Activated naive CD8-positive, alpha-beta T cell treated with anti-CD3 and anti-CD28 coated beads for 36 hours (primary cell): ENCODE results near the gene ARNT2. TPM values are rescaled to one million over a fixed set of nuclear protein-coding genes. Genes with fewer than 3 reads are reported as not detected.

Experiments
- DNase-seq: peaks from one replicate; pipeline ENCODE4 v3.0.0; 2021
- H3K27ac Mint-ChIP-seq: one replicate; pipeline ENCODE4 v1.8.0; 2022; ENCODE audit warnings: mild to moderate bottlenecking, moderate library complexity, mixed read lengths
- H3K27me3 Mint-ChIP-seq: one replicate; pipeline ENCODE4 v1.8.0; 2022; ENCODE audit warnings: mild to moderate bottlenecking, mixed read lengths
- H3K36me3 Mint-ChIP-seq: one replicate; pipeline ENCODE4 v1.8.0; 2021; ENCODE audit warnings: mild to moderate bottlenecking, mixed read lengths
- H3K4me1 Mint-ChIP-seq: one replicate; pipeline ENCODE4 v1.8.0; 2021; ENCODE audit warnings: mixed read lengths
- H3K4me3 Mint-ChIP-seq: one replicate; pipeline ENCODE4 v1.8.0; 2022; ENCODE audit warnings: mild to moderate bottlenecking, moderate library complexity, mixed read lengths
- H3K9me3 Mint-ChIP-seq: one replicate; pipeline ENCODE4 v1.8.0; 2022; ENCODE audit warnings: mixed read lengths
- total RNA-seq, 2 experiments: library from RNA; stranded (reverse); gene quantifications; one replicate each; pipeline ENCODE4 v1.2.3, GENCODE V29; 2021

ARNT2 gene
- total RNA-seq, 2 experiments from 2014 or later: not detected

DNA sequence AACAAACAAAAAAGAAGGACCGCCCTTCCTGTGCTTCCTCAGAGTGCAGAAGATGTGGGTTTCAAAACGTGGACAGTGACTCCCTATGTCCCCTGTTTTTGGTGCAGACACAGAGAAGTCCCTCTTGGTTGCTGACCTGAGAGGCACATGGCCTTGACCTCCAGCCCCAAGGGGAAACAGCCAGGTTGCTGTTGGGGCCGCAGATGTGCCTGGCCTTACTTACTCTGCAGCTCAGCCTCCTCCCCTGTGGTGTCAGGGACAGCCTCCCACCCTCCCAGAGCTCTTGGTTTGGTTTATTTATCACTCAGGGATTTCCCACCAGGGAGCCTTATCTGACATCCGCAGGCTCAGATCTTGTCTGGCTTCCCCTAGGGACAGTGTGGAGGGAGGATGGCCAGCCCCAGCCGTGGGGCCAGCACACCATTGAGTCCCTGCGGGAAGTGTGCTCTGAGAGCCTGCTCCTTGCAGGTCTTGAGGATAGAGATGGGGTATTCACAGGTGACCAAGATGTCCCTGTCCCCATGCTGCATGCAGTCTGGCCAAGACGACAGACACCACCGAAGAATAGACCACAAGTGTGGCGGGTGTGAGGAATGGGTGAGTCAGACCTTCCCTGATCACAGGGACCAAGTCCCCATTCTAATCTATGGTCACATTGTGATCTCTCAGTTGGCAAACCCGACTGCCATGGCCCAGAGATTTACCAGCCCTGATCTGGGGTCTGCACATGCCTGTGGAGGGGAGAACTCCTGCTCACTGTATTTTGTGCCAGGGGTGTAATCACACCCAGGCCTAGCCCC is 156.6 kb downstream of the ARNT2 start:
- H3K36me3 Mint-ChIP-seq: no peaks in the 10 kb centered on the region
- H3K9me3 Mint-ChIP-seq: no peaks in the 10 kb centered on the region
- H3K4me1 Mint-ChIP-seq: no peaks in the 10 kb centered on the region
- DNase-seq: no peak
- H3K27ac Mint-ChIP-seq: no peak overlapping the region
- peaks cover 19% of the 10 kb centered on the region for H3K27me3 Mint-ChIP-seq
- no peak overlapping the region for H3K4me3 Mint-ChIP-seq

- Mint-ChIP-seq H3K27me3 (peaks cover 19% of the 10 kb centered on the region), H3K4me1 (no peaks in the 10 kb centered on the region), H3K9me3 (no peaks in the 10 kb centered on the region), H3K27ac (no peak overlapping the region), H3K4me3 (no peak overlapping the region), H3K36me3 (no peaks in the 10 kb centered on the region)
- DNase-seq: no peak
These were observed 157.3 kb downstream of the ARNT2 start for GRCh38 chr15:80561500-80561899.

- Mint-ChIP-seq H3K27me3 (peaks cover 19% of the 10 kb centered on the region), H3K27ac (no peak overlapping the region), H3K4me1 (no peaks in the 10 kb centered on the region), H3K9me3 (no peaks in the 10 kb centered on the region), H3K4me3 (no peak overlapping the region), H3K36me3 (no peaks in the 10 kb centered on the region)
- DNase-seq: no peak
These were observed 157.9 kb downstream of the ARNT2 start for GRCh38 chr15:80562033-80562432.

DNA sequence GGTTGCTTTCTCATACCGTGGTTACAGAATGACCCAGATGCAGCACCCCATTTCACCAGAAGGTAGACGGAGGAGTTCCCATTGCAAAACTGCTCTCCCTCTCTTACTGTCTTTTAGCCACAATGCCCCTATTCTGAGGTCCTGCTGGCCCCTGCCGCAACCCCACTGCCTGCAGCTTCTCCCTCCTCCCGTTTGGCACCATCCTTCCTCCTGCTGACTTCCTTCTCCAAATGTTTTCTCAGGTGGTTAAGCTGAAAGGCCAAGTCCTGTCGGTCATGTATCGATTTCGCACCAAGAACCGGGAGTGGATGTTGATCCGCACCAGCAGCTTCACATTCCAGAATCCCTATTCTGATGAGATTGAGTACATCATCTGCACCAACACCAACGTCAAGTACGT is 158.7 kb downstream of the ARNT2 start:
- Mint-ChIP-seq H3K4me1 (peaks cover 2% of the 10 kb centered on the region), H3K27me3 (peaks cover 18% of the 10 kb centered on the region), H3K27ac (no peak overlapping the region), H3K36me3 (no peaks in the 10 kb centered on the region), H3K9me3 (no peaks in the 10 kb centered on the region), H3K4me3 (no peak overlapping the region)
- DNase-seq: no peak

GRCh38 chr15:80563372-80563997 is 159.3 kb downstream of the ARNT2 start:
- Mint-ChIP-seq H3K4me1 (peaks cover 4% of the 10 kb centered on the region), H3K27ac (no peak overlapping the region), H3K9me3 (no peaks in the 10 kb centered on the region), H3K36me3 (no peaks in the 10 kb centered on the region), H3K4me3 (no peak overlapping the region), H3K27me3 (peaks cover 15% of the 10 kb centered on the region)
- DNase-seq: no peak

GRCh38 chr15:80564056-80564455 is 159.9 kb downstream of the ARNT2 start:
- no peaks in the 10 kb centered on the region for H3K9me3 Mint-ChIP-seq
- no peaks in the 10 kb centered on the region for H3K36me3 Mint-ChIP-seq

GRCh38 chr15:80565398-80565797 is 161.2 kb downstream of the ARNT2 start:
- no peak overlapping the region for H3K4me3 Mint-ChIP-seq
- H3K36me3 Mint-ChIP-seq: no peaks in the 10 kb centered on the region
- no peak overlapping the region for H3K27ac Mint-ChIP-seq
- no peaks in the 10 kb centered on the region for H3K9me3 Mint-ChIP-seq
- H3K27me3 Mint-ChIP-seq: peaks cover 15% of the 10 kb centered on the region
- peaks cover 4% of the 10 kb centered on the region for H3K4me1 Mint-ChIP-seq
- no peak for DNase-seq

More at GRCh38 chr15:80564056-80564455, 159.9 kb downstream of the ARNT2 start:
- H3K4me1 Mint-ChIP-seq: peaks cover 4% of the 10 kb centered on the region
- no peak for DNase-seq
- H3K27me3 Mint-ChIP-seq: peaks cover 15% of the 10 kb centered on the region
- no peak overlapping the region for H3K4me3 Mint-ChIP-seq
- H3K27ac Mint-ChIP-seq: no peak overlapping the region

GRCh38 chr15:80565988-80566387 is 161.8 kb downstream of the ARNT2 start:
- Mint-ChIP-seq H3K9me3 (no peaks in the 10 kb centered on the region), H3K36me3 (no peaks in the 10 kb centered on the region), H3K4me3 (no peak overlapping the region), H3K4me1 (peaks cover 4% of the 10 kb centered on the region), H3K27me3 (peaks cover 12% of the 10 kb centered on the region), H3K27ac (no peak overlapping the region)
- DNase-seq: no peak

DNA sequence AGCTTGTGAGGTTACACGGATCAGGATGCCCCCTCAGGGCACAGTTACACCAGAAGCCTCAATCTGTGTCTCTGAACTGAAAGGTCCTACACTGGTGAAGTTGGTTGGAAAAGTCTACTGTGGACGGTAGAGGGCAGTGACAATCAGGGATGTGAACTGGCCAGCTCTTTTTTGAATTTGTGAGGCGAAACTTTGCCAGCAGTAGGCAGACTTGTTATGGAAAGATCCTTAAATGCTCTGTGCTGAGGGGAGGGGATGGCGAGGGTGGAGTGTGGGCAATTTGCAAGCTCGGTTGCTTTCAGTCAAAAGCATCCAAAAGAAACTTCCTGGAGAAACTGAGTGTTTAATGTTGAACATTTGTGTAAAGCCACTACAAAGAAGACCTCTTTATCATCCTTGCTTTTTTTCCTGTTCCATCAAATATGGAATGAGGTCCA is 163.6 kb downstream of the ARNT2 start:
- no peak overlapping the region for H3K27ac Mint-ChIP-seq

GRCh38 chr15:80568298-80568697 is 164.1 kb downstream of the ARNT2 start:
- Mint-ChIP-seq H3K27ac (no peak overlapping the region), H3K9me3 (no peaks in the 10 kb centered on the region), H3K4me1 (peaks cover 4% of the 10 kb centered on the region), H3K4me3 (no peak overlapping the region), H3K36me3 (no peaks in the 10 kb centered on the region), H3K27me3 (peaks cover 7% of the 10 kb centered on the region)
- no peak for DNase-seq

More for the DNA sequence above, 163.6 kb downstream of the ARNT2 start:
- Mint-ChIP-seq H3K9me3 (no peaks in the 10 kb centered on the region), H3K4me3 (no peak overlapping the region), H3K27me3 (peaks cover 10% of the 10 kb centered on the region), H3K36me3 (no peaks in the 10 kb centered on the region), H3K4me1 (peaks cover 4% of the 10 kb centered on the region)
- no peak for DNase-seq

DNA sequence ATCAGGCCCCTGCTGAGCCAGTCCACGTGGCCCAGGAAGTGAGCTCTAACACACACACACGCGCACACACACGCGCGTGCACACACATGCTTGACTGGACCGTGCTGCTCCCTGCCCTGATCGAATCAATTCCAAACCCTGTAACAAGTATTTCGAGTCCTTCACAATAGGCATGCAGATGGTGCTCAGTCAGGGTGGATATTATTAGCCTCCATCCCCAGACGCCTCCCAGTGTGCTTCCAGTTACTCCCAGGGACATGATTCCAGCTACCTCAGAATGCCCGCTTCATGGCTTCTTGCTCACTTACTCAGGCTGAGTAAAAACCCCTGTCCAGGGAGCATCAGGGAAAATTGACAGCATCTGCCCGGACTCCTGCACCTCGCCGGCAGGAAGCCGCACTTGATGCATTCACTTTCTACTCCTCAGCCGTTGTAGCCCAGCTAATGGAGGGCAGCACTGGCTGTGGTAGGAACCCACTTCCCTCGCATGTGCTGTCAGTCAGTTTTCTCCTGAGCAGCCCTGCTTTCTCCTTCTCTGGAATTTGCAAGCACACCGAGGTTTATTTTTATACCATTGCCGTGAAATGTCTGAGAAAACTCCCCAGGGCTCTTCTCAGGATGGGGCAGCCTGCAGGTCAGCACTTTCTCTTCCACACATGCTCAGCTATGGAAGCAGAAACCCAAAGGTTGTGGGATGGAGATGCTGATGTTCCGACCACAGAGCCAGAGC is 164.9 kb downstream of the ARNT2 start:
- no peaks in the 10 kb centered on the region for H3K9me3 Mint-ChIP-seq
- no peaks in the 10 kb centered on the region for H3K36me3 Mint-ChIP-seq

GRCh38 chr15:80569656-80570055 is 165.5 kb downstream of the ARNT2 start:
- Mint-ChIP-seq H3K27ac (no peak overlapping the region), H3K4me1 (peaks cover 4% of the 10 kb centered on the region), H3K36me3 (no peaks in the 10 kb centered on the region), H3K9me3 (no peaks in the 10 kb centered on the region), H3K4me3 (no peak overlapping the region), H3K27me3 (peaks cover 3% of the 10 kb centered on the region)
- no peak for DNase-seq

More for the DNA sequence above, 164.9 kb downstream of the ARNT2 start:
- Mint-ChIP-seq H3K4me3 (no peak overlapping the region), H3K27ac (no peak overlapping the region), H3K27me3 (peaks cover 3% of the 10 kb centered on the region), H3K4me1 (peaks cover 4% of the 10 kb centered on the region)
- no peak for DNase-seq

DNA sequence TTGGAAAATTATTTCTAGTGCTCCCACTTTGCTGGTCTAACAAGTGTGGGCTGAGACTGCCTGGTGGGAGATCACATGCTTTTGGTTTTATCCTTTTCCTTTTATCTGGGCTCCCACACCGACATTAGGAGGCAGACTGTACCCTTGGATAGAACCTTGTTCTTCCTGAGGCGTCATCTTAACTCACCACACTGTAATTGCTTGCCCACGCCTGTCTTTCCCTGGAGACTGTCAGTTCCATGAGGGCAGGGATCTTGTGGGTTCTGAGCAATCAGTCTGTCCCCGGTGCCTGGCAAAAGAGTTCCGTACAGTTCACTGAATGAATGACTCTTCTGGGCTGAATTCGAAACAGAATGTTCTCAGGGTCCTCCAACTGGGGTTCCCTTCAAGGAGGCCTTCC is 166.4 kb downstream of the ARNT2 start:
- no peaks in the 10 kb centered on the region for H3K36me3 Mint-ChIP-seq
- no peaks in the 10 kb centered on the region for H3K9me3 Mint-ChIP-seq
- DNase-seq: no peak
- peaks cover 4% of the 10 kb centered on the region for H3K4me1 Mint-ChIP-seq
- H3K27ac Mint-ChIP-seq: no peak overlapping the region
- H3K4me3 Mint-ChIP-seq: no peak overlapping the region
- H3K27me3 Mint-ChIP-seq: peaks cover 3% of the 10 kb centered on the region

- Mint-ChIP-seq H3K27me3 (peaks cover 3% of the 10 kb centered on the region), H3K27ac (no peak overlapping the region), H3K9me3 (no peaks in the 10 kb centered on the region), H3K4me1 (peaks cover 4% of the 10 kb centered on the region), H3K4me3 (no peak overlapping the region), H3K36me3 (no peaks in the 10 kb centered on the region)
- DNase-seq: no peak
These were observed 168.2 kb downstream of the ARNT2 start for GRCh38 chr15:80572337-80572736.

DNA sequence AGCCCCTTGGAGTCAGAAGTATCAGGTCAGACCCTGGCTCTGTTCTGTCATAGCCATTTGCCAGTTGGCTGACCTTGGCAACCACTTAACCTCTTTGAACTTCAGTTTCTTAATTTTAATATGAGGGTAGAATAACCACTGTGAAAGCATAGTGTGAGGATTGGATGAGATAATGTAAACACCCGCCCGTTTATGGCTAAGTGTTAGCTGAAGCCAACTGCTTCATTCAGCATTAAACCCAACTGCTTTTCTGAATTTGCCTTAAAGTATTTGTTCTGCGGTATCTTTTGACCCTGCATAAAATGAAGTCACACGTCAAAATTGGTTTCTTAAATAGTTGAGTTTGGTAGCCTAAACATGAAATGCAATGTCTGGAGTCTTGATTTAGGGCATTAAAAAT is 169.4 kb downstream of the ARNT2 start:
- Mint-ChIP-seq H3K27ac (no peak overlapping the region), H3K27me3 (no peaks in the 10 kb centered on the region), H3K4me1 (no peaks in the 10 kb centered on the region), H3K9me3 (no peaks in the 10 kb centered on the region), H3K4me3 (no peak overlapping the region), H3K36me3 (no peaks in the 10 kb centered on the region)
- no peak for DNase-seq
